ENCODE measurements around the gene MYDGF. TPM values are rescaled to one million over a fixed set of nuclear protein-coding genes. Genes with fewer than 3 reads are reported as not detected.

MYDGF gene
- total and polyA plus RNA-seq, 2 of the 13 experiments (the other 11 are each of a cell fraction or from before 2014, with no cell fraction given) = 116 to 198 TPM

DNA sequence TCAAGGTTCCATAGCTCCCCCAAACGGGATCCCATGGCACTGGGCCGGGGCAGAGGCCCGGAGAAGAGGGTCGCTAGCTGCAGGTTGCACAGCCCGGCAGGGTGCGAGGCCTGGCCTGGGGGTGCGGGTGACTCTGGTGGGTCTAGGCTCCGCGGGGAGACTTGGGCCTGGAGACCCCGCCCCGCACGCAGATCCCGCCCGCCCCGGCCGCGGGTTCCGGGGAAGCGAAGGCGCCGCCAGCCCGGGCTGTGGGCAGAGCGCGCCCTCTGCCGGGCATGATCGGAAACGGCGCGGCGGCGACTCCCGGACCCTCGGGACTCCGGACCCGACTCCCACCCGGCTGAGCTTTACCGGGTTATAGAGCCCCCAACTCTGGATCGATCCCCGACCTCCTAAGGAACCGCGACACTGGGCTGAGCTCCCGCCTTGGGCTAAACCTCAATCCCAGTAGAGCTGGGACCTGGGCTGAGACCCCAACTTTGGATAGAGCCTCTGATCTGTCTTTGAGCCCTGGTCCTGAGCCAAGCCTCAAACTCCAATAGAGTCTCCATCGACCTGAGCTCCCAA lies 33.9 kb downstream of the MYDGF start (continued):
- TF ChIP-seq YEATS4 (CRISPR knock-in tag; IDR thresholded peaks at IDR 0.05; ENCODE audit: borderline replicate concordance) (no peak), ZNF296 (CRISPR knock-in tag; conservative IDR thresholded peaks at IDR 0.05) (no peak), ZFAT (CRISPR knock-in tag; conservative IDR thresholded peaks at IDR 0.05) (0 out of 2 replicates have a peak, but pooled peaks have one; percentile 38), PHF8 (CRISPR knock-in tag; IDR thresholded peaks at IDR 0.05) (peak; percentile 27; the same call in 1 of the 2 replicates), ZBTB37 (CRISPR knock-in tag; IDR thresholded peaks at IDR 0.05) (no peak), ZBTB38 (CRISPR knock-in tag; IDR thresholded peaks at IDR 0.05) (no peak), ZNF431 (CRISPR knock-in tag; IDR thresholded peaks at IDR 0.05; ENCODE audit: borderline replicate concordance, low read depth) (no peak), FOXO1 (CRISPR knock-in tag; IDR thresholded peaks at IDR 0.05) (no peak), ZNF331 (CRISPR knock-in tag; IDR thresholded peaks at IDR 0.05) (0 out of 2 replicates have a peak, but pooled peaks have one; percentile 27), ZNF607 (CRISPR knock-in tag; IDR thresholded peaks at IDR 0.05; ENCODE audit: borderline replicate concordance) (peak; percentile 29; the same call in 1 of the 2 replicates), RFX1 (IDR thresholded peaks at IDR 0.05) (no peak), ZKSCAN1 (IDR thresholded peaks at IDR 0.05; ENCODE audit: low read length) (no peak), JUNB (CRISPR knock-in tag; IDR thresholded peaks at IDR 0.05; ENCODE audit: borderline replicate concordance) (no peak), KMT2A (CRISPR knock-in tag; IDR thresholded peaks at IDR 0.05) (no peak), USF2 (IDR thresholded peaks at IDR 0.05; ENCODE audit: low read depth, low read length) (no peak), USF2 (CRISPR knock-in tag; IDR thresholded peaks at IDR 0.05; ENCODE audit: borderline replicate concordance) (0 out of 2 replicates have a peak, but pooled peaks have one; percentile 18), ZNF276 (CRISPR knock-in tag; IDR thresholded peaks at IDR 0.05; ENCODE audit: low read depth) (no peak)
- TF ChIP-seq, protein P1, sequence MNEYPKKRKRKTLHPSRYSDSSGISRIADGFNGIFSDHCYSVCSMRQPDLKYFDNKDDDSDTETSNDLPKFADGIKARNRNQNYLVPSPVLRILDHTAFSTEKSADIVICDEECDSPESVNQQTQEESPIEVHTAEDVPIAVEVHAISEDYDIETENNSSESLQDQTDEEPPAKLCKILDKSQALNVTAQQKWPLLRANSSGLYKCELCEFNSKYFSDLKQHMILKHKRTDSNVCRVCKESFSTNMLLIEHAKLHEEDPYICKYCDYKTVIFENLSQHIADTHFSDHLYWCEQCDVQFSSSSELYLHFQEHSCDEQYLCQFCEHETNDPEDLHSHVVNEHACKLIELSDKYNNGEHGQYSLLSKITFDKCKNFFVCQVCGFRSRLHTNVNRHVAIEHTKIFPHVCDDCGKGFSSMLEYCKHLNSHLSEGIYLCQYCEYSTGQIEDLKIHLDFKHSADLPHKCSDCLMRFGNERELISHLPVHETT (CRISPR knock-in tag; conservative IDR thresholded peaks at IDR 0.05) = no peak
- TF ChIP-seq, protein P2, sequence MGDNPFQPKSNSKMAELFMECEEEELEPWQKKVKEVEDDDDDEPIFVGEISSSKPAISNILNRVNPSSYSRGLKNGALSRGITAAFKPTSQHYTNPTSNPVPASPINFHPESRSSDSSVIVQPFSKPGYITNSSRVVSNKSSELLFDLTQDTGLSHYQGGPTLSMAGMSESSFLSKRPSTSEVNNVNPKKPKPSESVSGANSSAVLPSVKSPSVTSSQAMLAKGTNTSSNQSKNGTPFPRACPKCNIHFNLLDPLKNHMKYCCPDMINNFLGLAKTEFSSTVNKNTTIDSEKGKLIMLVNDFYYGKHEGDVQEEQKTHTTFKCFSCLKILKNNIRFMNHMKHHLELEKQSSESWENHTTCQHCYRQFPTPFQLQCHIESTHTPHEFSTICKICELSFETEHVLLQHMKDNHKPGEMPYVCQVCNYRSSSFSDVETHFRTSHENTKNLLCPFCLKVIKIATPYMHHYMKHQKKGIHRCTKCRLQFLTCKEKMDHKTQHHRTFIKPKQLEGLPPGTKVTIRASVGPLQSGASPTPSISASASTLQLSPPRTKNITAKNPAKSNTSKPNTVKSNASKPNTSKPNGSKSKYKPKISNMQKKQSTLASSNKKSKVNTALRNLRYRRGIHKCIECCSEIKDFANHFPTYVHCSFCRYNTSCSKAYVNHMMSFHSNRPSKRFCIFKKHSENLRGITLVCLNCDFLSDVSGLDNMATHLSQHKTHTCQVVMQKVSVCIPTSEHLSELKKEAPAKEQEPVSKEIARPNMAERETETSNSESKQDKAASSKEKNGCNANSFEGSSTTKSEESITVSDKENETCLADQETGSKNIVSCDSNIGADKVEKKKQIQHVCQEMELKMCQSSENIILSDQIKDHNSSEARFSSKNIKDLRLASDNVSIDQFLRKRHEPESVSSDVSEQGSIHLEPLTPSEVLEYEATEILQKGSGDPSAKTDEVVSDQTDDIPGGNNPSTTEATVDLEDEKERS (CRISPR knock-in tag; IDR thresholded peaks at IDR 0.05) = no peak
- TF ChIP-seq, protein P3, sequence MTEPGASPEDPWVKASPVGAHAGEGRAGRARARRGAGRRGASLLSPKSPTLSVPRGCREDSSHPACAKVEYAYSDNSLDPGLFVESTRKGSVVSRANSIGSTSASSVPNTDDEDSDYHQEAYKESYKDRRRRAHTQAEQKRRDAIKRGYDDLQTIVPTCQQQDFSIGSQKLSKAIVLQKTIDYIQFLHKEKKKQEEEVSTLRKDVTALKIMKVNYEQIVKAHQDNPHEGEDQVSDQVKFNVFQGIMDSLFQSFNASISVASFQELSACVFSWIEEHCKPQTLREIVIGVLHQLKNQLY (CRISPR knock-in tag; IDR thresholded peaks at IDR 0.05) = no peak

All from HepG2 (cell line).